ENCODE data around the gene NDST1. TPM values are rescaled to one million over a fixed set of nuclear protein-coding genes. Genes with fewer than 3 reads are reported as not detected.

NDST1 gene
- total RNA-seq, 4 donors from 2014 or later = 36.1 to 70.5 (median 50.5) TPM

- Histone ChIP-seq H3K4me1 (peaks cover 9 to 19% of the 10 kb centered on the region in 2 donors), H3K36me3 (peaks cover 0 to 40% of the 10 kb centered on the region in 2 donors), H3K9me3 (no peaks in the 10 kb centered on the region), H3K4me3 (no peak overlapping the region), H3K27me3 (no peaks in the 10 kb centered on the region), H3K27ac (no peak overlapping the region)
- in situ Hi-C loops (cut with MboI; ENCODE audit: low sequenced_read_pairs in 4 of 4) (loop anchor here in 1 of 4 donors (25.0 kb wide), 1 partner anchor 282 kb away; the partner anchor contains the start of gene IRGM), intact Hi-C loops (cut with DNase I; ENCODE audit: low total_unique reads) (no loop called here)
- no peak for DNase-seq
- TF ChIP-seq POLR2A (IDR thresholded peaks at IDR 0.05) = no peak
- TF ChIP-seq, protein P1, sequence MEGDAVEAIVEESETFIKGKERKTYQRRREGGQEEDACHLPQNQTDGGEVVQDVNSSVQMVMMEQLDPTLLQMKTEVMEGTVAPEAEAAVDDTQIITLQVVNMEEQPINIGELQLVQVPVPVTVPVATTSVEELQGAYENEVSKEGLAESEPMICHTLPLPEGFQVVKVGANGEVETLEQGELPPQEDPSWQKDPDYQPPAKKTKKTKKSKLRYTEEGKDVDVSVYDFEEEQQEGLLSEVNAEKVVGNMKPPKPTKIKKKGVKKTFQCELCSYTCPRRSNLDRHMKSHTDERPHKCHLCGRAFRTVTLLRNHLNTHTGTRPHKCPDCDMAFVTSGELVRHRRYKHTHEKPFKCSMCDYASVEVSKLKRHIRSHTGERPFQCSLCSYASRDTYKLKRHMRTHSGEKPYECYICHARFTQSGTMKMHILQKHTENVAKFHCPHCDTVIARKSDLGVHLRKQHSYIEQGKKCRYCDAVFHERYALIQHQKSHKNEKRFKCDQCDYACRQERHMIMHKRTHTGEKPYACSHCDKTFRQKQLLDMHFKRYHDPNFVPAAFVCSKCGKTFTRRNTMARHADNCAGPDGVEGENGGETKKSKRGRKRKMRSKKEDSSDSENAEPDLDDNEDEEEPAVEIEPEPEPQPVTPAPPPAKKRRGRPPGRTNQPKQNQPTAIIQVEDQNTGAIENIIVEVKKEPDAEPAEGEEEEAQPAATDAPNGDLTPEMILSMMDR (IDR thresholded peaks at IDR 0.05 in 4 of 5, conservative IDR thresholded peaks at IDR 0.05 in 1 of 5) = no peak
- ATAC-seq = no peak
Measured at GRCh38 chr5:150554857-150555256, 46.9 kb downstream of the NDST1 start.

- H3K4me1 ChIP-seq = peaks cover 9 to 19% of the 10 kb centered on the region in 2 donors
- ATAC-seq = no peak
- no peaks in the 10 kb centered on the region for H3K9me3 ChIP-seq
- H3K36me3 ChIP-seq = peaks cover 0 to 27% of the 10 kb centered on the region in 2 donors
- intact Hi-C loops (cut with DNase I; ENCODE audit: low total_unique reads) (no loop called here), in situ Hi-C loops (cut with MboI; ENCODE audit: low sequenced_read_pairs in 4 of 4) (loop anchor here in 1 of 4 donors (25.0 kb wide), 1 partner anchor 281 kb away; the partner anchor contains the start of gene IRGM)
- H3K27ac ChIP-seq = no peak overlapping the region
- DNase-seq = no peak
- H3K4me3 ChIP-seq = no peak overlapping the region
- TF ChIP-seq, protein P1 (IDR thresholded peaks at IDR 0.05 in 4 of 5, conservative IDR thresholded peaks at IDR 0.05 in 1 of 5) = no peak
- no peaks in the 10 kb centered on the region for H3K27me3 ChIP-seq
Measured at GRCh38 chr5:150556106-150556505, 48.2 kb downstream of the NDST1 start.

DNA sequence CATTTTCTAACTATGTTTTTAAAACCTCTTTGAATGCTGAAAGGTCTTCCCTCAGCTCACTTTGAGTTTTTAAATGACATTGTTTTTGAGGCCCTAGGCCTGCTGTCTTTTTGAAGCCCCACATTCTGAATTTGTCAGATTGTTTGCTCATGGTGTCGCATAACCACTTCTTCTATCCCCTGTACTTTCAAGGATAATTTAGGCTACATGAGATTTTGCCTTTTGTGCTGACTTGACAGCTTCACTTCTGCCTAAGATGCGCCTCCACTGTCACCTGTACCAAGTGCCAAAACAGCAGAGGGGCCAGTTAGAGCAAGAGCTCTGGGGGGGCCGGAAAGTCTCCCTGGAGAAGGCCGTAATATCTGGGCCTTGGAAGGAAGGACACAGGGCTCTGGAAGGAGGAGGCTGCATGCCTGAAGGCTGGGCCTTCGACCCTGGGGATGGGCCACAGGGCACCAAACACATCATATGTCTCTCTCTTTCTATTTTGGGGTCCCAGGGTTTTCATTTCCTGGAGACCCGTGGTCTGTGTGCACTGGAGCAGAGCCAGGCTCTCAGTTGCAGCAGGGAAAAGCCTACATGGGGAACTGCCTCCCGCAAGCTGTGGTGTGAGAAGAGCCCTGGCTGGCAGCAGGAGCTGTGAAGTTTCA, 49.1 kb downstream of the NDST1 start:
- in situ Hi-C loops (cut with MboI; ENCODE audit: low sequenced_read_pairs in 4 of 4) (loop anchor here in 1 of 4 donors (25.0 kb wide), 1 partner anchor 280 kb away; the partner anchor contains the start of gene IRGM), intact Hi-C loops (cut with DNase I; ENCODE audit: low total_unique reads) (no loop called here)
- ATAC-seq (no peak), DNase-seq (no peak)
- no peak overlapping the region for H3K4me3 ChIP-seq
- H3K27ac ChIP-seq = peak overlapping the region in 3 of 4 donors; percentile 44 to 71 (median 51)
- peaks cover 16 to 19% of the 10 kb centered on the region in 2 donors for H3K4me1 ChIP-seq
- H3K9me3 ChIP-seq = no peaks in the 10 kb centered on the region
- H3K36me3 ChIP-seq = peaks cover 0 to 19% of the 10 kb centered on the region in 2 donors
- no peaks in the 10 kb centered on the region for H3K27me3 ChIP-seq
- TF ChIP-seq, protein P1 (IDR thresholded peaks at IDR 0.05 in 4 of 5, conservative IDR thresholded peaks at IDR 0.05 in 1 of 5) = no peak
- TF ChIP-seq POLR2A (IDR thresholded peaks at IDR 0.05) = no peak

GRCh38 chr5:150557509-150557872, 49.6 kb downstream of the NDST1 start:
- Histone ChIP-seq H3K27me3 (no peaks in the 10 kb centered on the region), H3K4me3 (no peak overlapping the region), H3K4me1 (peaks cover 16 to 19% of the 10 kb centered on the region in 2 donors), H3K36me3 (peaks cover 0 to 14% of the 10 kb centered on the region in 2 donors), H3K27ac (peak overlapping the region in 3 of 4 donors; percentile 44 to 71 (median 51)), H3K9me3 (no peaks in the 10 kb centered on the region)
- TF ChIP-seq, protein P1 (IDR thresholded peaks at IDR 0.05 in 4 of 5, conservative IDR thresholded peaks at IDR 0.05 in 1 of 5) = no peak
- TF ChIP-seq POLR2A (IDR thresholded peaks at IDR 0.05) = no peak
- ATAC-seq = no peak
- in situ Hi-C loops (cut with MboI; ENCODE audit: low sequenced_read_pairs in 4 of 4) = loop anchor here in 1 of 4 donors (25.0 kb wide), 1 partner anchor 280 kb away; the partner anchor contains the start of gene IRGM
- DNase-seq = no peak
- intact Hi-C loops (cut with DNase I; ENCODE audit: low total_unique reads) = no loop called here

All from gastrocnemius medialis (tissue), 4 donors.